Endothelial cell of umbilical vein (primary cell): ENCODE data around the gene MGST2. TPM values are rescaled to one million over a fixed set of nuclear protein-coding genes. Genes with fewer than 3 reads are reported as not detected.

Source experiments
- BruUV-seq: library from RNA; stranded (reverse); fragments of 400-500 nt; replicated peaks from 2 replicates; lab custom pipeline; 2021; lab: Mats Ljungman, UMichigan
- CTCF ChIA-PET: fragments of 300-600, 350-600 bp; sonication (Branson Sonifier 250); formaldehyde crosslinking; loops from one replicate; lab custom pipeline; 2021; ENCODE audit warnings: antibody characterized with exemption, inconsistent platforms; lab: Charles Lee
- POLR2A ChIA-PET: fragments of 300-600, 350-600 bp; sonication (Branson Sonifier 250); formaldehyde crosslinking; loops from one replicate; lab custom pipeline; 2021; ENCODE audit warnings: antibody characterized with exemption, inconsistent platforms; lab: Charles Lee
- DNase-seq: peaks from one replicate; pipeline ENCODE4 v3.0.0-alpha.2; 2011; ENCODE audit warnings: low read depth, low spot score
- FAIRE-seq: peaks from 2 replicates; lab custom pipeline; 2011; peaks lifted over from hg19 to GRCh38; lab: Jason Lieb, UNC
- H2AFZ ChIP-seq: 2 replicates; pipeline ENCODE4 v1.6.0; 2012; ENCODE audit warnings: low read depth, low read length, control low read depth, inconsistent platforms
- H3K27ac ChIP-seq: 2 replicates; pipeline ENCODE4 v1.5.1; 2011; ENCODE audit warnings: low read depth, mild to moderate bottlenecking, control low read depth, low read length, moderate library complexity; ENCODE audit not compliant: insufficient read depth
- H3K27me3 ChIP-seq, 2 experiments: 2 replicates each; pipeline versions ENCODE4 v1.6.0 to v1.6.1; 2011; ENCODE audit warnings: low read length in 2 of 2, mixed read lengths in 1 of 2; ENCODE audit not compliant: control insufficient read depth in 2 of 2, insufficient read depth in 2 of 2
- H3K36me3 ChIP-seq, 2 experiments: 2 replicates in 1 of 2; 3 replicates in 1 of 2; pipeline ENCODE4 v1.5.1; 2011; ENCODE audit warnings: low read length in 2 of 2, mild to moderate bottlenecking in 1 of 2, moderate library complexity in 1 of 2; ENCODE audit not compliant: control insufficient read depth in 2 of 2, insufficient read depth in 2 of 2; ENCODE audit errors: extremely low read depth in 1 of 2
- H3K4me1 ChIP-seq: 3 replicates; pipeline ENCODE4 v1.5.1; 2011; ENCODE audit warnings: mild to moderate bottlenecking, low read length; ENCODE audit not compliant: control insufficient read depth, insufficient read depth; ENCODE audit errors: extremely low read depth
- H3K4me2 ChIP-seq: 2 replicates; pipeline ENCODE4 v1.6.1; 2011; ENCODE audit warnings: low read length, control low read depth, mixed read lengths; ENCODE audit not compliant: insufficient read depth
- H3K4me3 ChIP-seq, 3 experiments: fragments of 200-600 bp in 1 of 3; sonication (generic), shearing (Covaris generic) in 1 of 3; replicated peaks in 1 of 3; 2 replicates each; pipeline ENCODE4 v1.5.1; 2011 to 2016; ENCODE audit warnings: control low read depth in 3 of 3, low read length in 3 of 3, mild to moderate bottlenecking in 2 of 3, inconsistent platforms in 1 of 3, low read depth in 1 of 3, moderate library complexity in 1 of 3; ENCODE audit not compliant: insufficient read depth in 1 of 3
- H3K79me2 ChIP-seq: 2 replicates; pipeline ENCODE4 v1.6.0; 2012; ENCODE audit warnings: low read length, inconsistent platforms; ENCODE audit not compliant: control insufficient read depth, insufficient read depth
- H3K9ac ChIP-seq: replicated peaks from 2 replicates; pipeline ENCODE3; 2011; ENCODE audit warnings: low read length, control low read depth; ENCODE audit not compliant: insufficient read depth; ENCODE audit errors: extremely low read depth
- H3K9me1 ChIP-seq: replicated peaks from 3 replicates; pipeline ENCODE4 v1.6.0; 2011; ENCODE audit warnings: mild to moderate bottlenecking, low read length; ENCODE audit not compliant: control insufficient read depth, insufficient read depth; ENCODE audit errors: extremely low read depth
- H3K9me3 ChIP-seq: replicated peaks from 2 replicates; pipeline ENCODE4 v1.5.1; 2012; ENCODE audit warnings: low read length, inconsistent platforms; ENCODE audit not compliant: control insufficient read depth, insufficient read depth
- H4K20me1 ChIP-seq: replicated peaks from 2 replicates; pipeline ENCODE3; 2011; ENCODE audit warnings: mild to moderate bottlenecking, low read length; ENCODE audit not compliant: control insufficient read depth, insufficient read depth; ENCODE audit errors: extremely low read depth
- EZH2 ChIP-seq: IDR thresholded peaks from 2 replicates; pipeline ENCODE4 v1.6.1; 2012; ENCODE audit warnings: borderline replicate concordance, low read depth, mild to moderate bottlenecking, moderate library complexity, low read length, inconsistent platforms; ENCODE audit not compliant: severe bottlenecking
- FOS ChIP-seq: IDR thresholded peaks from 2 replicates; pipeline ENCODE4 v1.6.1; 2011; ENCODE audit warnings: mild to moderate bottlenecking, low read length, moderate library complexity, borderline replicate concordance; ENCODE audit not compliant: insufficient read depth
- GATA2 ChIP-seq: IDR thresholded peaks from 2 replicates; pipeline ENCODE4 v1.7.0; 2011; ENCODE audit warnings: low read depth, mild to moderate bottlenecking, moderate library complexity, mixed read lengths, low read length; ENCODE audit not compliant: insufficient read length, insufficient read depth
- JUN ChIP-seq: IDR thresholded peaks from 2 replicates; pipeline ENCODE4 v1.6.1; 2011; ENCODE audit warnings: borderline replicate concordance, low read depth; ENCODE audit not compliant: insufficient read length, insufficient read depth
- MYC ChIP-seq: IDR thresholded peaks from one replicate; pipeline ENCODE4 v1.6.1; 2011; ENCODE audit warnings: mild to moderate bottlenecking, low read depth, low read length
- POLR2A ChIP-seq: IDR thresholded peaks from 2 replicates; pipeline ENCODE4 v1.6.1; 2012; ENCODE audit warnings: low read depth, mild to moderate bottlenecking, control low read depth, low read length
- POLR2AphosphoS5 ChIP-seq: IDR thresholded peaks from 2 replicates; pipeline ENCODE4 v1.6.1; 2012; ENCODE audit warnings: low read depth, mild to moderate bottlenecking, control low read depth, low read length, moderate library complexity; ENCODE audit not compliant: insufficient read depth
- dilution Hi-C: fragments of 300-500 bp; cut with MboI; formaldehyde crosslinking; loops from one replicate; pipeline ENCODE4 v1.15.0; 2019; ENCODE audit warnings: low sequenced_read_pairs; ENCODE audit not compliant: extremely low pct_ligation_motif_present
- intact Hi-C: fragments of 100-400 bp; cut with micrococcal nuclease; formaldehyde crosslinking; loops from one replicate; pipeline ENCODE4 v1.10.0; 2022
- polyA plus RNA-seq, 4 experiments: library from polyadenylated mRNA; depleted of rRNA in 3 of 4; stranded (reverse) in 3 of 4; unstranded in 1 of 4; fragments of >200 nt; gene quantifications; 2 replicates each; pipeline versions ENCODE4 v1.2.1 to v1.2.3, GENCODE V29; 2011 to 2012; ENCODE audit warnings: missing spikeins in 1 of 4
- total RNA-seq: library from RNA; stranded (reverse); gene quantifications from 2 replicates; pipeline ENCODE4 v1.2.3, GENCODE V29; 2021
- TF ChIP-seq, protein P1 (sequence below): IDR thresholded peaks from 2 replicates; pipeline ENCODE4 v1.6.1; 2011; ENCODE audit not compliant: insufficient read depth, insufficient read length
- TF ChIP-seq, protein P2 (sequence below), 2 donors: IDR thresholded peaks; 1 replicate in 1 of 2; 2 replicates in 1 of 2; pipeline ENCODE4 v1.5.1; 2011; ENCODE audit warnings: low read length in 2 of 2, mild to moderate bottlenecking in 2 of 2, moderate library complexity in 2 of 2, control low read depth in 1 of 2, inconsistent platforms in 1 of 2, low read depth in 1 of 2; ENCODE audit not compliant: insufficient read depth in 1 of 2; ENCODE audit errors: extremely low read depth in 1 of 2

Gene MGST2
- total and polyA plus RNA-seq, 2 donors (not counting 3 experiments of a cell fraction or from before 2014, with no cell fraction given) = 64.3 to 78.9 TPM

GRCh38 chr4:139720806-139721205, 55.2 kb downstream of the MGST2 start:
- Histone ChIP-seq H3K4me2 (no peak overlapping the region), H3K27me3 (no peaks in the 10 kb centered on the region), H3K9ac (no peak overlapping the region), H2AFZ (no peak overlapping the region), H3K27ac (no peak overlapping the region), H3K9me3 (no peaks in the 10 kb centered on the region), H3K4me1 (no peaks in the 10 kb centered on the region), H3K36me3 (peaks cover 0 to 18% of the 10 kb centered on the region in 2 experiments), H3K9me1 (no peaks in the 10 kb centered on the region), H4K20me1 (no peaks in the 10 kb centered on the region), H3K4me3 (no peak overlapping the region), H3K79me2 (no peaks in the 10 kb centered on the region)
- TF ChIP-seq, protein P1, sequence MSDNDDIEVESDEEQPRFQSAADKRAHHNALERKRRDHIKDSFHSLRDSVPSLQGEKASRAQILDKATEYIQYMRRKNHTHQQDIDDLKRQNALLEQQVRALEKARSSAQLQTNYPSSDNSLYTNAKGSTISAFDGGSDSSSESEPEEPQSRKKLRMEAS = no peak
- TF ChIP-seq, protein P2, sequence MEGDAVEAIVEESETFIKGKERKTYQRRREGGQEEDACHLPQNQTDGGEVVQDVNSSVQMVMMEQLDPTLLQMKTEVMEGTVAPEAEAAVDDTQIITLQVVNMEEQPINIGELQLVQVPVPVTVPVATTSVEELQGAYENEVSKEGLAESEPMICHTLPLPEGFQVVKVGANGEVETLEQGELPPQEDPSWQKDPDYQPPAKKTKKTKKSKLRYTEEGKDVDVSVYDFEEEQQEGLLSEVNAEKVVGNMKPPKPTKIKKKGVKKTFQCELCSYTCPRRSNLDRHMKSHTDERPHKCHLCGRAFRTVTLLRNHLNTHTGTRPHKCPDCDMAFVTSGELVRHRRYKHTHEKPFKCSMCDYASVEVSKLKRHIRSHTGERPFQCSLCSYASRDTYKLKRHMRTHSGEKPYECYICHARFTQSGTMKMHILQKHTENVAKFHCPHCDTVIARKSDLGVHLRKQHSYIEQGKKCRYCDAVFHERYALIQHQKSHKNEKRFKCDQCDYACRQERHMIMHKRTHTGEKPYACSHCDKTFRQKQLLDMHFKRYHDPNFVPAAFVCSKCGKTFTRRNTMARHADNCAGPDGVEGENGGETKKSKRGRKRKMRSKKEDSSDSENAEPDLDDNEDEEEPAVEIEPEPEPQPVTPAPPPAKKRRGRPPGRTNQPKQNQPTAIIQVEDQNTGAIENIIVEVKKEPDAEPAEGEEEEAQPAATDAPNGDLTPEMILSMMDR (IDR thresholded peaks at IDR 0.05; ENCODE audit: extremely low read depth in 1 of 2, insufficient read depth in 1 of 2, low read depth in 1 of 2, low read length in 2 of 2) = no peak
- TF ChIP-seq EZH2 = no peak
- TF ChIP-seq GATA2 = no peak
- BruUV-seq = no TSS peak
- CTCF ChIA-PET = no interaction called here
- FAIRE-seq = no peak
- DNase-seq = no peak
- intact Hi-C loops (no loop called here), dilution Hi-C loops (no loop called here)
- POLR2A ChIA-PET = no interaction called here

DNA sequence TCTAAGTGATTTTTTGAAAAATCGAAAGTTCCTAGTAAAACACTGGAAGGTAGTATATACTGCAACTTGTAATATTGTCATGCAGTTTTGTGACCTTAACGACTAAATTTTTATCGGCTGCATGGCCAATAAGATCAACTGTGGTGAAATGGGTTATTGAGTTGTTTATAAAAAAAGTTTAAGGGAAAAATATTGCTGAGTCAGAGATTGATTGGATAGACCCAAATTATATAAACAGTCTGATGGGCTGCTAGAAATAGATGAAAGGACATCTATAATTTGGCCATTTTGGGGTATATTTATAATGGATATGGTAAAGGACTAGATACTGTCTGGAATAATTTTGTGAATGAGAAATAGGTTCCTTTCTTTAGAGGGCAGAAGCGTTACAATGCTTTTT, 56.2 kb downstream of the MGST2 start:
- TF ChIP-seq JUN (no peak), GATA2 (no peak), POLR2A (no peak), FOS (no peak), EZH2 (no peak), POLR2AphosphoS5 (no peak), MYC (no peak)
- TF ChIP-seq, protein P1 = no peak
- TF ChIP-seq, protein P2 (IDR thresholded peaks at IDR 0.05; ENCODE audit: extremely low read depth in 1 of 2, insufficient read depth in 1 of 2, low read depth in 1 of 2, low read length in 2 of 2) = no peak
- dilution Hi-C loops (no loop called here), intact Hi-C loops (no loop called here)

More for the DNA sequence above, 56.2 kb downstream of the MGST2 start:
- ChIA-PET CTCF (no interaction called here), POLR2A (no interaction called here)
- Histone ChIP-seq H3K4me2 (no peak overlapping the region), H2AFZ (no peak overlapping the region), H3K79me2 (no peaks in the 10 kb centered on the region), H3K36me3 (peaks cover 0 to 18% of the 10 kb centered on the region in 2 experiments), H3K9me1 (no peaks in the 10 kb centered on the region), H3K9ac (no peak overlapping the region), H3K4me1 (no peaks in the 10 kb centered on the region), H3K27ac (no peak overlapping the region), H4K20me1 (no peaks in the 10 kb centered on the region), H3K27me3 (no peaks in the 10 kb centered on the region), H3K4me3 (no peak overlapping the region), H3K9me3 (no peaks in the 10 kb centered on the region)
- no peak for DNase-seq
- BruUV-seq = no TSS peak
- no peak for FAIRE-seq
